Mammary epithelial cell (primary cell): ENCODE data around the gene CD58.

Source experiments
- CTCF ChIP-seq, 2 donors: IDR thresholded peaks in 1 of 2; conservative IDR thresholded peaks in 1 of 2; 2 replicates each; pipeline ENCODE4 v1.5.1; 2011 to 2012; ENCODE audit warnings: inconsistent platforms in 2 of 2, low read length in 2 of 2, mild to moderate bottlenecking in 2 of 2, control low read depth in 1 of 2, low read depth in 1 of 2; ENCODE audit not compliant: insufficient read depth in 1 of 2; ENCODE audit errors: extremely low read depth in 1 of 2
- EZH2 ChIP-seq: IDR thresholded peaks from 2 replicates; pipeline ENCODE4 v1.6.1; 2012; ENCODE audit warnings: low read length, inconsistent platforms, borderline replicate concordance

GRCh38 chr1:116478621-116479020 is 92.2 kb downstream of the CD58 start:
- TF ChIP-seq CTCF (conservative IDR thresholded peaks at IDR 0.05 in 1 of 2, IDR thresholded peaks at IDR 0.05 in 1 of 2; ENCODE audit: extremely low read depth in 1 of 2, insufficient read depth in 1 of 2, low read depth in 1 of 2, low read length in 2 of 2) (no peak), EZH2 (no peak)
